ENCODE data around the gene MYH11.
"Not testable (repeated sequence)": the region's sequence is repeated elsewhere in the genome, so short reads cannot be mapped to it uniquely, and the experiment has no call there.

- not testable (repeated sequence) for TF ChIP-seq CTCF, EZH2, EZH2phosphoT487 (IDR thresholded peaks at IDR 0.05)
Observed at GRCh38 chr16:15672127-15672513, 184.7 kb downstream of the MYH11 start.

Measured in neural progenitor cell (in vitro differentiated cells).